ENCODE measurements around the gene MT4. TPM values are rescaled to one million over a fixed set of nuclear protein-coding genes. Genes with fewer than 3 reads are reported as not detected.

Gene MT4
- polyA plus RNA-seq, 1 donor: not detected

Other genes starting within 250 kb of the MT4 start
- 85.9 TPM for gene AMFR, start 139.5 kb upstream of the MT4 start, polyA plus RNA-seq
- 112 TPM for gene NUDT21, start 113.7 kb upstream of the MT4 start, polyA plus RNA-seq
- 37.6 TPM for gene OGFOD1, start 113.5 kb upstream of the MT4 start, polyA plus RNA-seq
- 31.2 TPM for gene BBS2, start 45.0 kb upstream of the MT4 start, polyA plus RNA-seq
- gene MT3, start 24.5 kb downstream of the MT4 start, polyA plus RNA-seq: 0.97 TPM
- 115 TPM for gene MT2A, start 43.5 kb downstream of the MT4 start, polyA plus RNA-seq
- gene MT1E, start 60.7 kb downstream of the MT4 start, polyA plus RNA-seq: 96.6 TPM
- gene MT1M, start 67.6 kb downstream of the MT4 start, polyA plus RNA-seq: 2.5 TPM
- 0.31 TPM for gene MT1A, start 73.6 kb downstream of the MT4 start, polyA plus RNA-seq
- not detected for gene MT1B, start 86.8 kb downstream of the MT4 start, polyA plus RNA-seq
- 77.0 TPM for gene MT1F, start 92.9 kb downstream of the MT4 start, polyA plus RNA-seq
- gene MT1G, start 103.0 kb downstream of the MT4 start, polyA plus RNA-seq: 919 TPM
- gene MT1H, start 104.7 kb downstream of the MT4 start, polyA plus RNA-seq: 391 TPM
- 112 TPM for gene MT1X, start 117.4 kb downstream of the MT4 start, polyA plus RNA-seq
- 40.4 TPM for gene NUP93, start 165.1 kb downstream of the MT4 start, polyA plus RNA-seq